ELR (cell line): ENCODE results near the gene EHD1.

Source experiments
- DNase-seq: peaks from one replicate; pipeline ENCODE4 v3.0.0-alpha.2; 2015; ENCODE audit warnings: low read depth

The EHD1 gene

GRCh38 chr11:64909653-64910343 is 31.4 kb upstream of the EHD1 start:
- DNase-seq: no peak

GRCh38 chr11:64908766-64909165 is 30.3 kb upstream of the EHD1 start:
- DNase-seq: no peak

GRCh38 chr11:64906314-64906635 is 27.9 kb upstream of the EHD1 start:
- DNase-seq: no peak

GRCh38 chr11:64905516-64906313 is 27.3 kb upstream of the EHD1 start:
- DNase-seq: no peak

- no peak for DNase-seq
Measured at GRCh38 chr11:64903291-64903833, 24.9 kb upstream of the EHD1 start.

GRCh38 chr11:64902102-64902900 is 23.9 kb upstream of the EHD1 start:
- DNase-seq: no peak

GRCh38 chr11:64900774-64901173 is 22.4 kb upstream of the EHD1 start:
- DNase-seq: no peak

GRCh38 chr11:64900263-64900678 is 21.9 kb upstream of the EHD1 start:
- DNase-seq: peak; percentile 51

- no peak for DNase-seq
Measured at GRCh38 chr11:64898541-64898940, 20.1 kb upstream of the EHD1 start.

- no peak for DNase-seq
Measured at GRCh38 chr11:64898076-64898445, 19.6 kb upstream of the EHD1 start.

GRCh38 chr11:64897381-64898075 is 19.1 kb upstream of the EHD1 start:
- DNase-seq: no peak

GRCh38 chr11:64896448-64897022 is 18.1 kb upstream of the EHD1 start:
- DNase-seq: no peak

- no peak for DNase-seq
Measured at GRCh38 chr11:64894812-64895452, 16.5 kb upstream of the EHD1 start.

GRCh38 chr11:64894070-64894811 is 15.8 kb upstream of the EHD1 start:
- peak; percentile 80 for DNase-seq

GRCh38 chr11:64893194-64894069 is 15.0 kb upstream of the EHD1 start:
- DNase-seq: no peak

- no peak for DNase-seq
Measured at GRCh38 chr11:64892838-64893193, 14.4 kb upstream of the EHD1 start.

GRCh38 chr11:64892411-64892831 is 14.0 kb upstream of the EHD1 start:
- no peak for DNase-seq

- DNase-seq: no peak
Measured at GRCh38 chr11:64891880-64892279, 13.5 kb upstream of the EHD1 start.

- DNase-seq: no peak
Measured at GRCh38 chr11:64891215-64891848, 12.9 kb upstream of the EHD1 start.
